Hepatocyte (in vitro differentiated cells): Measurements from ENCODE around the gene TMEM132A.

Experiments
- CTCF ChIP-seq: fragments of 200-600 bp; sonication (generic); IDR thresholded peaks from 2 replicates; pipeline ENCODE4 v1.5.1; 2016; ENCODE audit warnings: antibody characterized with exemption, mild to moderate bottlenecking; ENCODE audit not compliant: poor library complexity
- EZH2 ChIP-seq: fragments of 200-600 bp; sonication (generic); IDR thresholded peaks from 2 replicates; pipeline ENCODE4 v1.6.1; 2016; ENCODE audit warnings: antibody characterized with exemption, mild to moderate bottlenecking, borderline replicate concordance
- EZH2phosphoT487 ChIP-seq: fragments of 200-600 bp; sonication (generic); IDR thresholded peaks from one replicate; pipeline ENCODE4 v1.6.1; 2018; ENCODE audit warnings: antibody characterized with exemption, mild to moderate bottlenecking, low read depth, moderate library complexity; ENCODE audit not compliant: unreplicated experiment, severe bottlenecking

DNA sequence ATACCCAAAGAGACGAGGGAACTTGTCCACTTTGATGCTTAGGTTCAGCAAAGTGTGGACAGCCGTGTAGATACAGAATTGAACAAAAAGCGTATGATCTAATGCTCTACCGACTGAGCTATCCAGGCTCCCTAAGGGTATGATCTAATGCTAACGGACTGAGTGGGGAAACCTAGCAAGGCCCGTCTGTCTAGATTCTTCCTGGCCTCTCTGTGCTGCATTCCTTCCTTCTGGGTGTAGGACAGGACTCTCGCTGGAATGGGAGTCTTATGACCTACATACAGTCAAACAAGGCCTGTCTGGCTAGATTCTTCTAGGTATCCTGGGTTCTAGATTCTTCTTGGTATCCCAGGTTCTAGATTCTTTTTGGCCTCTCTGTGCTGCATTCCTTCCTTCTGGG is 36.1 kb downstream of the TMEM132A start:
- TF ChIP-seq EZH2, result no peak
- no peak for TF ChIP-seq CTCF
- no peak for TF ChIP-seq EZH2phosphoT487
